ENCODE data around the gene POPDC2.
"Not testable (repeated sequence)": the region's sequence is repeated elsewhere in the genome, so short reads cannot be mapped to it uniquely, and the experiment has no call there.

Gene POPDC2, protein sequence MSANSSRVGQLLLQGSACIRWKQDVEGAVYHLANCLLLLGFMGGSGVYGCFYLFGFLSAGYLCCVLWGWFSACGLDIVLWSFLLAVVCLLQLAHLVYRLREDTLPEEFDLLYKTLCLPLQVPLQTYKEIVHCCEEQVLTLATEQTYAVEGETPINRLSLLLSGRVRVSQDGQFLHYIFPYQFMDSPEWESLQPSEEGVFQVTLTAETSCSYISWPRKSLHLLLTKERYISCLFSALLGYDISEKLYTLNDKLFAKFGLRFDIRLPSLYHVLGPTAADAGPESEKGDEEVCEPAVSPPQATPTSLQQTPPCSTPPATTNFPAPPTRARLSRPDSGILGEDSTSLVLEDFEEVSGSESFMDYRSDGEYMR

DNA sequence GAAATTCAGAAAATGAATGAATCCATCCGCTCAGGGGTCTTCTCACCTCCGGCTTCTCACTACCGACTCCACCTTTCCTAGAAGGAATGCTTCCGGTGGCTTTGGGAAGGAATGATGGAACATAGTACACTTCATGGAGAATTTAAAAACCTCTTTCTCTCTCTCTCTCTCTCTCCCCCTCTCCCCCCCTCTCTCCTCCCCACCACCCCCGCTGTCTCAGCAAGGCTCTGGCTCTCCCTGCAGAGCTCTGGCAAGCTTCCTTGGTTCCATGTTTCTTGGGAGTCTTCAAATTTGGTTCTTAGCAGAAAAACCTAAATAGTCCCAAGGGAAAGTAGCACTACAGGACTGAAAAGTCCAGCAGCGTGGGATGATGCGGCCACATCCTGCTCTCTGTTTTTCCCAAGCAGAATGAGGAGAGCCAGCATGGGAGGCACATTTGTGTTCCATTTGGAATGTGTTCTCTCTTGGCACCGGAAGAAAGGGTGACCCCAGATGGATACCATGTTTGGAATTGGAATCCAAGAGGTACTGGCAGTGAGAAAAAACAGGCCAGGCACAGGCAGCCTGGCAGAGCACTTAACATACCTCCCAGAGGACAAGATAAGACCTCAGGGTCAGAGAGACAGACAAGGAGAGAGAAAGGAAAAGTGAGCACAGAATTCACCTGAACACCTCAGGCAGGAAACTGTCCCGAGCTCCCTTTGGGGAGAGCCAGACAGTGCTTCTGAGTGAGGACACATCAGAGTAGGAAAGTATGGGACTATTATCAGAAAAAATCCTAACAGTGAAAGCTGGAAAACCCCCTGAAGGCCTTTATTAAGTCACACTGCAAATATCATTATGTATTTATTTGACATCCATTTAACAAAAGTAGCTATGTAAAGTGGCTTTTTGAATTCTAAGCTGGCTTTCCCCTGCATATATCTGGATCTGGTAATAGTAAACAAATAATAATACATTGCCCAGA lies at the start of gene POPDC2:
Gene POPDC2, minus strand, starts transcription at position 116 of the 967 bp plus-strand sequence. CDS start 166 bp downstream, outside the sequence.
- no peak for DNase-seq

DNA sequence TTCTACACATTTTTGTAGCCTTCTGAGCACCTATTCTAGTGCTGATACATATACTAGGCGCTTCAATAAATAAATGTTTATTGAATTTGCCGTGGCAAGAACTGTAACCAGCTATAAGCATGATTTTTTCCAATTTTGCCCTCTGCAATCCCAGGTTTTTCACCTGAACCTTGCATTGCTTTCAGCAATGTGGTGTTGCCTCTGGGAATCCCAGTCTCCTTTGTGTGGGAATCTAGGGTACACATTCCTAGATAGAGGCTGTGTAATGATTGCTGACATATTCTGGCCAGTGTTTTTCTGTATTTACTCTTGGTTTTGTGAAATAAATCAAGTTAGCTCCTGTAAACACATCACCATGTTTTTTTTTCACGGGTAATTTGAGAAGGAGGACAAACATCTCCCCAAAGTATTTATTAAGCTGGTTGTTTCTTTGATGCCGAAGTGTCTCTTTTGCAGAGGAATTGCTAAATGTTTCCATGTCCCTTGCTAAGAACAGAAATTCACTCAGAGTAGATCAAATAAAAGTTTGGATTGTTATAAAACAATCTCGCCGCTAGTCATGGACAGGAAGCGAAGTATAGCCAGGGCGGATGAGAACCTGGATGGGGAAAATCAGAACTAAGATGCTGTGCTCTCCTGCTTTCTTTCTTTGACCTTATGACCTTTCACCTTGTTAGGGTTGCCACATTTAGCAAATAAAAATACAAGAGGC lies 43.6 kb upstream of the POPDC2 start:
- no peak for DNase-seq

- peak; percentile 86 for DNase-seq
Measured at GRCh38 chr3:119702530-119703527, 42.4 kb upstream of the POPDC2 start, which contains the start of gene CFAP91. TSS of gene CFAP91 (plus strand) at chr3:119703022. CDS start at chr3:119703099, 77 bp downstream.

GRCh38 chr3:119700920-119701734 lies 40.7 kb upstream of the POPDC2 start:
- DNase-seq = no peak

DNA sequence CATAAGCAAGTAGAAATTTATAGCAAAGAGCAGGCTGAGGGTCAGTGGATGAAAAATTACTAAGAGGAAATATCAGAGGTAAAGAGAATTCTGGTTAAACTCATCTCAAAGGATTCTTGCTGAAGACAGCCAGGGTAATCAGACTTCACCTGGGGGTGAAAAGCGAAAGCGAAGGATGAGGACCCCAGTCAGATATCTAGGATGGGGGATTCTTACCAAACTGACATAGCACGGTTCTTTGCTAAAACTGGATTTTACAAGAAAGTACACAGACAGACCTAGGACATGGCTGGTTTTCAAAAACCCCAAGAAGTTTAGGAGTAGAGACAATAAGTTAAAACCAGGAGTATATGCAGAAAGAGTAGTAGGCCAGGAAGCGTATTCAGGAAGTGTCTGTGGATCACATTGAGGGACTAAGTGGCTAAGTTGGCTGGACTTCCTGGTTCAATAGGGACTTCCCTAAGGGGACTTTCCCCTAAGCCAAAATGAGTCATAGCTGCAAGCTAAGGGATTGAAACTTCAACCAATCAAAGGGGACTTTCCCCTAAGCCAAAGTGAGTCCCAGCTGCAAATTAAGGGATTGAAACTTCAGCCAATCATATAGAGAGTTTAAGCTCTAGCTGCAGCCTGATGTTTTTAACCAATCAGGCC lies 40.0 kb upstream of the POPDC2 start:
- DNase-seq = no peak

GRCh38 chr3:119697394-119697793 lies 37.0 kb upstream of the POPDC2 start:
- no peak for DNase-seq

DNA sequence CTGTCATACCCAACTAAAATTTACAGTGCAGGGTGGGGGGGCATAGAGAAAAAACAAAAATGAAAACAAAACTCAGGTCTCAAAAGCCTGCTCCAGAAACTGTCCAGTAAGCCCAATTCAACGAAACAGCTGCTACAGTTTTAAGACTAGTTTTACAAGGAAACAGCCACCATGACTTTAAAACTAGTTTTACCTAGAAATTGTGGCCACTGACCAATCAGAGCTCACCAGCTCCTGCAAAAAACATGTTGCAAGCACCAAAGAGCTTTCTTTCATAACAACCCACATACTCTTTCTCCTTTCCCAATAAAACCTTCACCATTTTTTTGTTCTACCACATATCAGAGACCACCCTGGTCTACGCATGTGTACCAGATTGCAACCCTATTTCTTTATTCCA lies 35.1 kb upstream of the POPDC2 start:
- DNase-seq = no peak

DNA sequence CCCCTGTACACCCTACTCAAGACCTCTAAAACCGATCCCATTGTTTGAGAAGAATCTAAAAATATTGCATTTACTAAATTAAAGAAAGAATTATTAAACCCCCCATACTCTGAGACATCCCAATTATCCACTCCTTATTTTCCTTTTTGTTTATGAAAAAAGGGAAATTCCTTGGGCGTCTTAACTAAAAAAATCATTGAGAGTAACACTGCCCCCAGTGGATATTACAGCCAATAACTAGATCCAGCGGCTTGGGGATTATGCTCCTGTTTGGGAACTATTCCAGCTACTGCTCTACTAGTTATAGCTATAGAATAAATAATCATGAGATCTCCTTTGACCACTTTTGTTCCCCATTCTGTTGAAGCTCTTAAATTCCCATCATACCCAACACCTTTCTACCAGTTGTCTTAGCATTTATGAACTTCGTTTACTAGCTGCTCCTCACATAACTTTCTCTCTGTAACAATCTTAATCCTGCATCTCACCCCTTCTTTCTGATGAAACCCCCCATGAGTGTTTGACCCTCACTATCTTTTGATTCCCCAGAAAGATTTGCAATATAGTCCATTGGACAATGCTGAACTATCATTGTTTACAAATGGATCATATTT lies 29.8 kb upstream of the POPDC2 start:
- DNase-seq = no peak

DNA sequence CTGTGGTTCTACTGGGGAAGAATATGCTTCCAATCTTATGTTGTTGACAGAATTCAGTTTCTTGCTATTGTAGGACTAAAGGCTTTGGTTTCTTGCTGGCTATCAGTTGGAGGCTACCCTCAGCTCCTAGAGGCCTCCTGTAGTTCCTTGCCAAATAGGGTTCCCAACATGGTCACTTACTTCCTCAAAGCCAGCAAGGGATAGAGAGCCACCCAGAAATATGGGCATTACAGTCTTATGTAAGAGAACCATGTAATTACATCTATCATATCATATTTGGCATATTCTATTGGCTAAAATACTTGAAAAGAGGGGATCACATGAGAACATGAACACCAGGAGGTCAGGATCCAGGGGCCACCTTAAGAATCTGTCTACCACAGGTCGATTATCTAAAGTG lies 23.0 kb upstream of the POPDC2 start:
- DNase-seq = no peak

- no peak for DNase-seq
Measured at GRCh38 chr3:119681279-119681678, 20.9 kb upstream of the POPDC2 start.

DNA sequence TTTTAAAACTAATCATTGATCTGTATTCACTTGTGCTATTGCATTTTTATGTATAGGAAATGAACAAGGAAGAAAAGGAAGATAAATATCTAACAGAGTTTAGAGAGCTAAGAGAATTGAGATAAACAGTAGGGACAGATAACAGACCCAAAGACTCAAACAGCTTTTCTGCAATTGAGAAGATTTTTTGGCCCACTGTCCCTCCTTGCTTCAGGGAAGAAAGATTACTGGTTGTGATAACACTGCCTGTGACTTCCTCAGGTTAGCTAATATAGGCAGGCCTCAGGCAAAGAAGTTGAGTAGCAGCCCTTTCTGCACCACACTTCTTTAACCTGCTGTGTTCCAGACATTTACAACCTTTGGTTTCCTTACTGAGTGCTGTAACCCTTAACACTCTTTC lies 19.5 kb upstream of the POPDC2 start:
- DNase-seq = no peak

GRCh38 chr3:119678209-119678608 lies 17.8 kb upstream of the POPDC2 start:
- not testable (repeated sequence) for DNase-seq

DNA sequence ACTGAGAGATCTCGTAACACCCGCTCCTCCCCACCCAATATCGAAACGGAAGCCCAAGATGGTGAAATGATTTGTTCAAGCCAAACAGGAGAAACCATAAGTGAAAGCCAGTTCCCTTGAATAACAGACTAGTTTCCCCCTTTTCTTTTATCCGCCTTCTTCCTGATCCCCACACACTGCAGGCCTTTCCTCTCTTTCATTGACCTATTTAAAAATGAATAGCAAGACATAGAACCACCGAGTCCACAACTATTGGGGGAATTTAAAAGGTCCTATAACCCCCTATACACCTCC lies 17.2 kb upstream of the POPDC2 start:
- DNase-seq = no peak

- peak; percentile 98 for DNase-seq
Measured at GRCh38 chr3:119676771-119677640, 16.6 kb upstream of the POPDC2 start, which contains the start of gene COX17. TSS of gene COX17 (minus strand) at chr3:119677406. CDS start at chr3:119677310, 96 bp downstream.

DNA sequence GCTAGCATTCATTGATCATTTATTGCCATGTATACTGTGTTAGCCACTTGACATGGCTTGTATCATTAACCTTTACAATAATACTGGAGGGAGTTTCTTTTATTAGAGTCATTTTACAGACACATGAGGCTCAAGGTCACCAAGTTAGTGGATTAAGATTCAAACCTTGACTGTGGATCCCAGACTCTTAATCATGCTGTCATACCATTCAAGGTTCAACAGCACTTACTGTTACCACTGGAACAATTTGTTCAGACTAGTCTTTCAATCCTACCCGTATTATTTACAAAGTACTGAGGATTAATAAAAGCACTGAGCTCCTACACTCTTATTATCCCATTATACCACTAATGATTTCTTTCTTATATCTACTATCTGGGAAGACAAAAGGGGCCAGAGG lies 15.6 kb upstream of the POPDC2 start:
- no peak for DNase-seq

- DNase-seq = no peak
Measured at GRCh38 chr3:119675188-119675874, 14.9 kb upstream of the POPDC2 start.

- DNase-seq = no peak
Measured at GRCh38 chr3:119673875-119674274, 13.5 kb upstream of the POPDC2 start.

DNA sequence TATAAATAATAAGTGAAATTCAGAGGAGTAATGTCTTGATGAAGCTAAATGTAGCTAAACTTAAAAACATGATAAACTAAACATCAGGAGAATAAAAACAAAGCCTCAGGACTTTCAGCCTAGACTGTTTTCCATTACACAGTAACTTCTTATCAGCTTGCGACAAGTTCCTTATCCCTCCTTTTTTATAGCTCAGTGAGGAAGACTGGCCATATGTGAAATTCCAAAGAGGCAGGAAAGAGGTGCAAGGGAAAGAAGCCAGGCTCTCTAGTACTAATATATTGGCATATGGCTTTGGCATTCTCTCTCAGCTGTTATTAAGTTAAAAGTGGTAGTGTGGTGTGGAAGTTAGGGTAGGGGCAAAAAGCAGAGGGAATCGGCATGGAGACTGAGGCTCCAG lies 12.4 kb upstream of the POPDC2 start:
- DNase-seq = no peak

Measured in CD4-positive, alpha-beta T cell treated with Interleukin-6 for 4 hours (primary cell).